ENCODE results near the gene CORO7.

The CORO7 gene

DNA sequence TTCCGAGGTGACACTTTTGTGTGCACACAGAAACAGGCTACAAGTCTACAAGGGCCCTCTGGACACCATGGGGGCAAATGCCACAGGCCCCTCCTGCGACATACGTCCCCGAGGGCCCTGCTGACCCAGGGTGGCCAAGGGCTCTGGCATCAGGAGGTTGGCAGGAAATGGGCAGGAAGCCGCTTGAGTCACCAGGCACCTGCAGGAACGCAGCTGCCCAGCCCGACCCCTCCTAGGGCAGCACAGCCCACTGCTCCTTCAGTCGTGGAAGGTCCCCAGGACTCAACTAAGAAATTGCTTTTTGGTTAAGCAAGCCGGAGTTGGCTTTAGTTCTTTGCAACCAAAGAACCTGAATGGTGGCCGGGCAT lies 8.1 kb downstream of the CORO7 start:
- no peak for TF ChIP-seq POLR2A (IDR thresholded peaks at IDR 0.05; ENCODE audit: extremely low read depth, insufficient read length)
- TF ChIP-seq MYC (IDR thresholded peaks at IDR 0.05; ENCODE audit: low read depth, low read length), result no peak
- no peak for TF ChIP-seq MAX (IDR thresholded peaks at IDR 0.05; ENCODE audit: low read depth, low read length)
- no peak for TF ChIP-seq CTCF (IDR thresholded peaks at IDR 0.05; ENCODE audit: low read depth, low read length)
- no peak overlapping the region for H3K4me3 ChIP-seq (ENCODE audit: low read depth, low read length)
- peak; percentile 0 for DNase-seq (ENCODE audit: low read depth)

- TF ChIP-seq MAX (IDR thresholded peaks at IDR 0.05; ENCODE audit: low read depth, low read length) (no peak), CTCF (IDR thresholded peaks at IDR 0.05; ENCODE audit: low read depth, low read length) (no peak), MYC (IDR thresholded peaks at IDR 0.05; ENCODE audit: low read depth, low read length) (no peak), POLR2A (IDR thresholded peaks at IDR 0.05; ENCODE audit: extremely low read depth, insufficient read length) (no peak)
- H3K4me3 ChIP-seq (ENCODE audit: low read depth, low read length), result no peak overlapping the region
- peak; percentile 0 for DNase-seq (ENCODE audit: low read depth)
Measured at GRCh38 chr16:4407543-4408322, 8.7 kb downstream of the CORO7 start.

GRCh38 chr16:4404967-4405696 lies 11.3 kb downstream of the CORO7 start:
- no peak for DNase-seq (ENCODE audit: low read depth)
- no peak overlapping the region for H3K4me3 ChIP-seq (ENCODE audit: low read depth, low read length)
- TF ChIP-seq MAX (IDR thresholded peaks at IDR 0.05; ENCODE audit: low read depth, low read length), result no peak

DNA sequence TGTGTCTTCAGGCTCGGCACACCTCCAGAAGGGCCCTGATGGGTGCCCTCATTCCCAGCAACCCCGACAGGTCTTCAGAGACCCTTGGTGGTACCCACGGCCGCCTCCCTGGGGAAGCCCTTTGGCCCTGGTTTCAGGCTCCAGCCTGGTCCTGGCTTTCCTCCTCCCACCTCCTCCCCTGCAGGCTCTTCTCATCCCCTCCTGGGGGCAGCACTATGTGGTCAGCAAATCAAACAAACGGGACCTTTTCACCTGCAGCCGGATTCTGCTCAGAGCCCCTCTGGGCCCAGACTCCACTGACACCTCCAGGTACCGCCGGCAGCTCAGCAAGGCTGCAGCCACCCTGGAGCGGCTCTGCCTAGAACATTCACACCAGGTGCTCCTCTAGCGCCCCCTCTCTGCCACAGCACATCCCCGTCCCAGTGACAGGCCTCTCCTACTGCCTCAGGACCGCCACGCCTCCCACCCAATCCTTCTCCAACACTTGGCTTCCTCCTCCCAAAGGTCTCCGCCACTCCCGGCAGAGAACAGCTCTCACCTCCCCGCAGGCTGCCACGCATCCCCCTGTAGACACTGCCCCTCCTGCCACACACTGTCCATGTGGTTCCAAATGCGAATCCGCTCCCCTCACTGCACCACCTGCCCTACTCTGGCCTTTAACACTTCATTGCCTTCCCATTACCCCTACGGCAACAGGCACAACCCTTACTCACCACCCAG lies 12.0 kb downstream of the CORO7 start:
- TF ChIP-seq CTCF (IDR thresholded peaks at IDR 0.05; ENCODE audit: low read depth, low read length), result no peak
- TF ChIP-seq MAX (IDR thresholded peaks at IDR 0.05; ENCODE audit: low read depth, low read length), result no peak
- TF ChIP-seq POLR2A (IDR thresholded peaks at IDR 0.05; ENCODE audit: extremely low read depth, insufficient read length), result no peak
- TF ChIP-seq MYC (IDR thresholded peaks at IDR 0.05; ENCODE audit: low read depth, low read length), result no peak
- DNase-seq (ENCODE audit: low read depth), result peak; percentile 56
- no peak overlapping the region for H3K4me3 ChIP-seq (ENCODE audit: low read depth, low read length)

GRCh38 chr16:4403133-4403949 lies 13.1 kb downstream of the CORO7 start:
- TF ChIP-seq MAX (IDR thresholded peaks at IDR 0.05; ENCODE audit: low read depth, low read length) (no peak), POLR2A (IDR thresholded peaks at IDR 0.05; ENCODE audit: extremely low read depth, insufficient read length) (no peak), CTCF (IDR thresholded peaks at IDR 0.05; ENCODE audit: low read depth, low read length) (no peak), MYC (IDR thresholded peaks at IDR 0.05; ENCODE audit: low read depth, low read length) (no peak)
- no peak for DNase-seq (ENCODE audit: low read depth)

More at GRCh38 chr16:4403133-4403949, 13.1 kb downstream of the CORO7 start:
- no peak overlapping the region for H3K4me3 ChIP-seq (ENCODE audit: low read depth, low read length)

All from NB4 (cell line).